GM13977 (cell line): ENCODE measurements around the gene HMGN4.
"Not testable (repeated sequence)": the region's sequence is repeated elsewhere in the genome, so short reads cannot be mapped to it uniquely, and the experiment has no call there.

ENCODE experiments used
- DNase-seq: peaks from one replicate; pipeline ENCODE4 v3.0.0; 2012; ENCODE audit warnings: low spot score
- in situ Hi-C: fragments of 300-500 bp; cut with MboI; formaldehyde crosslinking; loops from one replicate; pipeline ENCODE4 v1.12.0; 2022; ENCODE audit warnings: low sequenced_read_pairs, low pct_unique_long_range_greater_than_20kb, mixed read lengths, inconsistent platforms; ENCODE audit not compliant: unreplicated experiment
- TF ChIP-seq, protein P1 (sequence below): IDR thresholded peaks from 2 replicates; pipeline ENCODE4 v1.5.1; 2012; ENCODE audit warnings: mild to moderate bottlenecking, control low read depth; ENCODE audit not compliant: insufficient read depth; ENCODE audit errors: extremely low read depth, missing control alignments

HMGN4 gene

GRCh38 chr6:26514984-26515383, 23.2 kb upstream of the HMGN4 start:
- no peak for DNase-seq
- TF ChIP-seq, protein P1, sequence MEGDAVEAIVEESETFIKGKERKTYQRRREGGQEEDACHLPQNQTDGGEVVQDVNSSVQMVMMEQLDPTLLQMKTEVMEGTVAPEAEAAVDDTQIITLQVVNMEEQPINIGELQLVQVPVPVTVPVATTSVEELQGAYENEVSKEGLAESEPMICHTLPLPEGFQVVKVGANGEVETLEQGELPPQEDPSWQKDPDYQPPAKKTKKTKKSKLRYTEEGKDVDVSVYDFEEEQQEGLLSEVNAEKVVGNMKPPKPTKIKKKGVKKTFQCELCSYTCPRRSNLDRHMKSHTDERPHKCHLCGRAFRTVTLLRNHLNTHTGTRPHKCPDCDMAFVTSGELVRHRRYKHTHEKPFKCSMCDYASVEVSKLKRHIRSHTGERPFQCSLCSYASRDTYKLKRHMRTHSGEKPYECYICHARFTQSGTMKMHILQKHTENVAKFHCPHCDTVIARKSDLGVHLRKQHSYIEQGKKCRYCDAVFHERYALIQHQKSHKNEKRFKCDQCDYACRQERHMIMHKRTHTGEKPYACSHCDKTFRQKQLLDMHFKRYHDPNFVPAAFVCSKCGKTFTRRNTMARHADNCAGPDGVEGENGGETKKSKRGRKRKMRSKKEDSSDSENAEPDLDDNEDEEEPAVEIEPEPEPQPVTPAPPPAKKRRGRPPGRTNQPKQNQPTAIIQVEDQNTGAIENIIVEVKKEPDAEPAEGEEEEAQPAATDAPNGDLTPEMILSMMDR: no peak
- in situ Hi-C loops: no loop called here

DNA sequence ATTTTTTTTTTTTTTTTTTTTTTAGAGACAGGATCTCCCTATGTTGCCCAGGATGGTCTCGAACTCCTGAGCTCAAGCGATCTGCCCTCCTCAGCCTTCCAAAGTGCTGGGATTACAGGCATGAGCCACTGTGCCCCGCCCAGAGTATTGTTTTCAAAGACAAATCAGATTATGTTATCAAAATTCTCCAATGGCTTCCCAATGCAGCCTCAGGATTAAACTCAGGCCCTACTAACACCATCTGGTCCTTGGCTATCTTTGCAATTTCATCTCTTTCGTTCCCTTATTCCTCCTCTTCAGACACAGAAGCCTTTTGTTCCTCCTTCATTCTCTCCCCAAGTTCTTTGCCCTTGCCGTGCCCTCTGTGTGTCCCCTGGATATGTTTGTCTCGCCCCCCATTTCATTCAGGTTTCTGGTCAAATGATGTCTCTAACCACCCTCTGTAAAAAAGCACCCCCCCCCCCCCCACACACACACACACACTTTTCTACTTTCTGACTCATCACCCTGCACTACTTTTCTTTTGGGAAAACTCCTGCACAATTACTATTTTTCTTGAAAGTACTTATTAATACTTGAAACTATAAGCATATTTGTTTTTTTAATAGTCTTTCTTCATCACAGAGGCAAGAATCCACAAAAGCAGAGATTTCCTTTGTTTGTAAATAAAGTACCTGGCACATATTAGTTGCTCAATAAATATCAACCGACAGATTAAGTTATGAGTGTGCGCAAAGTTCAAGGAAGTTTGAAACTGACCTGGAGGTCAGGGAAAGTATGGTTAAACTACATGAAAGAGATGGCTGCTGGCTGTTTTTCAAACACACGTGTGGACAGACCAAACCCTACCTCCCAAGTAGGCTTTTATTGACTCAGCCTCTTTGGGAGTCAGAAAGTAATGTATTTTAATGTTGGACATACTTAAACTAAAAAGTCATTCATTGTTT, 21.4 kb upstream of the HMGN4 start:
- in situ Hi-C loops: no loop called here
- TF ChIP-seq, protein P1: no peak
- DNase-seq: no peak

DNA sequence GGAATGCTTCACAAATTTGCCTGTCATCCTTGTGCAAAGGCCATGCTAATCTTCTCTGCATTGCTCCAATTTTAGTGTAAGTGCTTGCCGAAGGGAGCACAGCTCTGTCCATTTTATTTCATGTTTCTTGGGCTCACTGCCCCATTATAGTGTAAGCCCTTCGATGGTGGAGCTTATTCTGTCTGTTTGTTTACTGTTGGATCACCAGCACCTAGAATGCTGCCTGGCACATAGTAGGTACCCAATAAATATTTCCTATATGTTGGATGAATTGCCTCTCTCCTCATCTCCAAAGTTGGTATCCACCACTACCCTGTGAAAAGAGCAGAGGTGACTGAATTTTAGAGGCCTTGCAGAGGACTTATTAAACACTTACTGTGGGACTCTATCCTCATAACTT, 18.8 kb upstream of the HMGN4 start:
- in situ Hi-C loops: no loop called here
- TF ChIP-seq, protein P1: no peak
- no peak for DNase-seq

DNA sequence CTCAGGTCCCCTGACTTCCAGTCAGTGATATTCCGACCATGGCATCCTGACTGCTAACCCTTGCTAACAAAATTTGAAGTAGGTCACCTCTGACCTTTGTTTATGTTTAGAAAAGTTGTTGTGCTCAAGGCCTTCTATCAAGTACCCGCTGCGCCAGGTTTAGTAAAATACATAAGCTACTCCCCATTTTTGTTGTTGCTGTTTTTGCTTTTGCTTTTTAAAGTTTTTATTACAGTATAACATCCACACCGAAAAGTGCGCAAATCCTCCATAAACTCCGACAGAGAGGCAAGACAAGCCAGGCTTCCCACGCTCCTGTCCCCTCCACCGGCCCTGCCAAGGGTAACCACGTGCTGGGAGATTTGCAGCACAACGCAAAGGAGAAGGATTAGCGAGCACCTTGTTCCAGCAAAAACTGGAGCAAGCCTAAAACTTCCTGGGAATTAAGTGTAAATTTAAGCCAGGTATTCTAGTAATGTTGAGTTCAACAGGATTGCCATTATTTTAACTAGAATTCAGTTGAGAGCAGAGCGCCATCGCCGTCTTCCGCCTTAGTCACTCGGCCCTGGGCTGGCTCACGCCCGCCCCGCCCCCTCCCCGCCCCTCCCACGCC, 17.8 kb upstream of the HMGN4 start:
- in situ Hi-C loops: no loop called here
- DNase-seq: no peak
- TF ChIP-seq, protein P1: no peak

DNA sequence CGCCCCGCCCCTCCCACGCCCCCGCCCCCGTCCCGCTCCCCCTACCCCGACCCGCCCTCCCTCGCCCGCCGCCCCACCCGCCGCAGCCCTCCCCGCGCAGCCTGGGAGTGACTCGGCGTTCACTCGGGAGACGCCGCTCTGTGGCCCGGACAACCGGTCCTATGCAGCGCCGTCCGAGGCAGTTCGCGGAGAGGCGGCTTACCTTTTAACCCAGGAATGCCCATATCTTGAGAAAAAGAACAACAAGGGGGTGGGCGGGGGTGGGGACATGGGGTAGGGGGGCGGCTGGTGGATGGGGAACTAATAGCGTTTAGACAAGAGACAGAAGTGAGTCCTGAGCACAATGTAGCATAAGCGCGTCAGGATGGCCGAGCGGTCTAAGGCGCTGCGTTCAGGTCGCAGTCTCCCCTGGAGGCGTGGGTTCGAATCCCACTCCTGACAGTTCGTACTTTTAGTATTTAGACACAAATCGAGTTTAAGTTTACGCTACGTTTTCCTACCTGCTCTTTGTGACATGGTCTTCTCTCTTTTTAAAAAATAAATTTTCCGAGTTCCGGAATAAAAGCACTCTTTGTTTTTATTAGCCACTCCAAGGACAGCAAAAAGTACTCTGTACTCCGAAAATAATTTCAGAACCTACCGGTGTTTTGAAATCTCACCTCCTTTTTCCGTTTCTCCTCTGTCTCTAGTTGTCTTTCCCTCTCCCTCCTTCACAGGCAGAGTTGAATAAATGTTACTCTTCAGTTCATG, 17.1 kb upstream of the HMGN4 start:
- in situ Hi-C loops: no loop called here
- peak; percentile 96 for DNase-seq
- TF ChIP-seq, protein P1: no peak

DNA sequence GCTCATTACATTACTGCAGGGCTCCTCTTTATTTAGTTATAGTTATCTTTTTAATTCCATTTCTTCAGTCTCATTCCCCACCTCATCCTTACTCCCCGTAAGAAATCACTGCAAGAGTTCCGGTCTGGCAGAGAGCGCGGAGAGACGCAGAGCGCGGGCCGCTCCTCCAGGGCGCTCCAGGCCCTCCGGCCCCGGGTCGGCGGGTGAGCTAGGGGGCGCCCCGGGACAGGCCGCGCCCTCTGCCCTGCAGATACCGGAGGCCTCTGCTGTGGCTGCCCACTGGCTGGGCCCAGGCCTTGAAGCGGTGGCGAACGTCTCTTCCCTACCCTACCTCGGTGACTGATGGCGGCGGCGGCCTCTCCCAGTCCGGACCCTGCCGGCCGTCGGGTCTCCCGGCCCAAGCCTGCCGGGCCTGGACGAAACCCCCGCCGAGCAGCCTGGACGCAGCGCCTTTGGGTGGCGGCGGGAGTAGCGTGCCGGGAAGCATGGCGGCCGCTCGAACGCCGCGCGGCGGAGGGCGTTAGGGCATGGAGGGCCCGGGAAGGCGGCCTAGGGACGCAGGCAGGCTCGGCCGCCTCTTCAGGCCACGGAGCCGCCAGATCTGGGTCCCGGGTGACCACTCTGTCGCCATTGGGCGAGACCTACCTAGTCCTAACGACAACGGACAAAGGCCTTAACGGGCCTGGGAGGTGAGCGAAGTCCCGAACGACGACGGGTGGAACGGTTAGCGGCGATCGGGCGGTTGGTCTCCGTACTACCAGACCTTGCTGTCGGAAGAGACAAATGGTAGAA, 16.4 kb upstream of the HMGN4 start:
- in situ Hi-C loops: no loop called here
- peak; percentile 82 for DNase-seq
- TF ChIP-seq, protein P1: peak; percentile 64

GRCh38 chr6:26522486-26523228, 15.5 kb upstream of the HMGN4 start:
- in situ Hi-C loops, DNase-seq: not testable (repeated sequence)

- DNase-seq, in situ Hi-C loops: not testable (repeated sequence)
These were observed 13.9 kb upstream of the HMGN4 start for GRCh38 chr6:26524314-26524713.
